Astrocyte (in vitro differentiated cells and primary cell): Measurements from ENCODE around the gene LIMS2.

Experiments
- CTCF ChIP-seq: IDR thresholded peaks from 2 replicates; pipeline ENCODE4 v1.5.1; 2011; ENCODE audit warnings: low read depth, mild to moderate bottlenecking, inconsistent platforms, low read length, moderate library complexity; ENCODE audit not compliant: insufficient read depth
- EZH2 ChIP-seq: IDR thresholded peaks from 2 replicates; pipeline ENCODE4 v1.6.1; 2012; ENCODE audit warnings: mild to moderate bottlenecking, low read length, inconsistent platforms; ENCODE audit not compliant: insufficient read depth

GRCh38 chr2:127660291-127660578, 15.1 kb downstream of the LIMS2 start:
- no peak for TF ChIP-seq CTCF
- no peak for TF ChIP-seq EZH2
